Medulla oblongata (tissue), 1 donor: ENCODE data around the gene MCRIP1.

Experiments
- DNase-seq: peaks from one replicate; pipeline ENCODE4 v3.0.0-alpha.2; 2015; ENCODE audit errors: extremely low spot score

The MCRIP1 gene

DNA sequence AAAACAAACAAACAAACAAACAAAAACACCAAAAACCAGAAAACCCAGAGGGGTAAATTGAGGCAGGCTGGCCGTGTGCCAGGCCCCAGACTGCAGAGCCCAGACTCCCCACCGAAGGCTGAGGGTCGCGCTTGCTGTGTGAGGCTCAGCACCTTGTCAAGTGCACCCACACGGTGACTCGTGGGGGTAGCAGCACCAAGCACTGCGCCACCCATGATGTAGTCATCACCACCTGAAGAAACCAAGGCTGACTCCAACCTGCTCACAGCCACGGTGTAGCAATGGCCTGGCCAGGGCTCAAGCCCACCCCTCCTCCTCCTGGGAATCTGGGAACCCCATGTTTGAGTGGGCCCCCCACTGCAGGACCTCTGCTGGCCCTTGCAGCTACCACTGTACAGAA lies 11.9 kb downstream of the MCRIP1 start:
- no peak for DNase-seq

DNA sequence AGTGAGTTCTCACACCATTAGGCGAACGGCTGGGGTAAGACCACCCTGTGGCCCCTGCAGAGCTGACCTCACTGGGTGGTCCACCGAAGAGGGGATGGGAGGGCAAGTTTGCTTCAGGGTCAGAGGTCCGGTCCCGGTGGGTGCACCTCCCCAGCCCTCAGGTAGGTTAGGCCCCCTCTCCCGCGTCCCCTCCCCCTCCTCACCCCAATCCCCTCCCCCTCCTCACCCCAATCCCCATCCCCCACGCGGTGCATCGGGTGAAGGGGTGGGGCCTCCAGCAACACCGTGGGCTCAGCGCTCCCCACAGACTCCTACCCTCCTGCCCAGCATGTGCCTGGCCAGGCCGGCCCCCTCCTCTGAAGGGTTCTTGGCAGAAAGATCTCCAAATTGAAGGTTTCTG lies 13.4 kb downstream of the MCRIP1 start:
- DNase-seq, result no peak

DNA sequence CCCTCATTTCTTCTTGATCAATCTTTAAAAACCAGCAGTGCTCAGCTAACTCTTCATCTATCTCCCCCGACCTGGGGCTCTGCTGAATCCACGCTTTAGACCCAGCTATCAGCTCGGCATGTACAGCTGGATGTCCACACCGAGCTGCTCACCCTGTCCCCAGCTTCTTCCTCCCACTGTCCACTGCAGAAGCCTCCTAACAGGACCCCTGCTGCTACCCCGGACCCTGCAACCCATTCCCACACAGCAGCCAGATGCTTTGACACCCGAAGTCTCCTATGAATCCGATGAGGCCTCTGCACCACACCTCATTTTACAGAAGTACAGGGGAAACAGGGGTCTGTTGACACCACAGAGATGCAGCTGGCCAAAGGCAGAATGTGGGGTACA lies 15.3 kb downstream of the MCRIP1 start:
- DNase-seq, result no peak

DNA sequence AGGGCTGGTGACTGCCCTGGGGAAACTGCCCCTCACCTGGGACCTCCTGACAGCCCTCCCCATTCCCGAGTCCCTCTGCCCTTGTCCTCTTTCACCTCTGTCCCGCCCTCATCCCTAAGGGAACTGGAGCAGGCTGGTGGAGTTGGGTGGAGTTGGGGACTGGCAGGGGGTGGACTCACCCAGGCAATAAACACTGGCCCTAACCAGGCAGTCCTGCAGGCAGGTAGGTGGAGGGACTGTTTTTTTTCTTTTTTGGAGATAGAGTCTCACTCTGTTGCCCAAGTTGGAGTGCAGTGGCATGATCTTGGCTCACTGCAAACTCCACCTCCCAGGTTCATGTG lies 17.5 kb downstream of the MCRIP1 start:
- DNase-seq, result no peak

GRCh38 chr17:81814748-81815645 lies 18.1 kb downstream of the MCRIP1 start:
- no peak for DNase-seq

GRCh38 chr17:81813861-81814683 lies 19.0 kb downstream of the MCRIP1 start:
- DNase-seq, result no peak

DNA sequence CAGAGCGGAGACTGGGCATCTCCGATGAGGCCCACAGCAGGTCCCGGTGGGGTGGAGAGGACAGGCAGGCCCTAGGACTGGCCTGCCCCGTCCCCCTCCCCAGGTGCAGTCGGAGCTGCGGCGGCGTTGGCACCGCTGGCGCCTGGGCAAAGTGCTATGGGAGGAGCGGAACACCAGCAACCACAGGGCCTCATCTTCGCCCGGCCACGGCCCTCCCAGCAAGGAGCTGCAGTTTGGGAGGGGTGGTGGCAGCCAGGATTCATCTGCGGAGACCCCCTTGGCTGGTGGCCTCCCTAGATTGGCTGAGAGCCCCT lies 19.8 kb downstream of the MCRIP1 start:
- no peak for DNase-seq

DNA sequence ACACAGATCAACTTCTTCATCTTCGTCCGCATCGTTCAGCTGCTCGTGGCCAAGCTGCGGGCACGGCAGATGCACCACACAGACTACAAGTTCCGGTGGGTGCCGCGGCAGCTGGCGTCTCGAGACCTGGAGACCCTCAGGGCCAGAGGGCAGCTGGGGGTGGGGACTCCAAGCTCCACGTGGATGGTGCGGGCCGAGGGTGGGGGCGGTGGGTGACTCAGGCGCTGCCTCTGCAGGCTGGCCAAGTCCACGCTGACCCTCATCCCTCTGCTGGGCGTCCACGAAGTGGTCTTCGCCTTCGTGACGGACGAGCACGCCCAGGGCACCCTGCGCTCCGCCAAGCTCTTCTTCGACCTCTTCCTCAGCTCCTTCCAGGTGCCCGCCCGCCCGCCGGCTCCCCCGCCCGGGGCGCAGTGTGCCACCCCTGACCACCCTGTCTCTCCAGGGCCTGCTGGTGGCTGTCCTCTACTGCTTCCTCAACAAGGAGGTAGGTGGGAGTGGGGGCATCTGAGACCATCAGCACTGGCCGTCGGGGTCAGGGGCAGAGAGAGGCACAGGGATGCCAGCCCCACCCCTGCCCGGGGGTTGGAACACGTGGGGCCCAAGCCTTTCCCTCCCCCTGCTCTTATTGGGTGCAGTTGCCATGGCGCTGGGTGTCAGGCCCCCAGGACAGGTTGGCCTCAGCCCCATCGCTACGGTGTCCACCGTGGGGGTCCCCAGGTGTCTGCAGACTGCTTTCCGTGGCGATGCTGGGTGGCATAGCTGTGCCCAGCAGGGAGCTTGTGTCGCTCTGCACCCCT lies 20.3 kb downstream of the MCRIP1 start:
- no peak for DNase-seq

GRCh38 chr17:81811705-81812570 lies 21.2 kb downstream of the MCRIP1 start:
- DNase-seq, result no peak

GRCh38 chr17:81810892-81811704 lies 22.0 kb downstream of the MCRIP1 start:
- DNase-seq, result no peak

- DNase-seq, result no peak
These were observed 22.6 kb downstream of the MCRIP1 start for GRCh38 chr17:81810476-81810875.

DNA sequence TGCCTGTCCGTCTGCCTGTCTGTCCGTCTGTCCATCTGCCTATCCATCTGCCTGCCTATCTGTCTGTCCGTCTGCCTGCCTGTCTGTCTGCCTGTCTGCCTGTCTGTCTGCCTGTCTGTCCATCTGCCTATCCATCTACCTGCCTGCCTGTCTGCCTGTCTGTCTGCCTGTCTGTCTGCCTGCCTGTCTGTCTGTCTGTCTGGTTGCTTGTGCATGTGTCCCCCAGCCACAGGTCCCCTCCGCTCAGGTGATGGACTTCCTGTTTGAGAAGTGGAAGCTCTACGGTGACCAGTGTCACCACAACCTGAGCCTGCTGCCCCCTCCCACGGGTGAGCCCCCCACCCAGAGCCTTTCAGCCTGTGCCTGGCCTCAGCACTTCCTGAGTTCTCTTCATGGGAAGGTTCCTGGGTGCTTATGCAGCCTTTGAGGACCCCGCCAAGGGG lies 23.5 kb downstream of the MCRIP1 start:
- DNase-seq, result no peak

DNA sequence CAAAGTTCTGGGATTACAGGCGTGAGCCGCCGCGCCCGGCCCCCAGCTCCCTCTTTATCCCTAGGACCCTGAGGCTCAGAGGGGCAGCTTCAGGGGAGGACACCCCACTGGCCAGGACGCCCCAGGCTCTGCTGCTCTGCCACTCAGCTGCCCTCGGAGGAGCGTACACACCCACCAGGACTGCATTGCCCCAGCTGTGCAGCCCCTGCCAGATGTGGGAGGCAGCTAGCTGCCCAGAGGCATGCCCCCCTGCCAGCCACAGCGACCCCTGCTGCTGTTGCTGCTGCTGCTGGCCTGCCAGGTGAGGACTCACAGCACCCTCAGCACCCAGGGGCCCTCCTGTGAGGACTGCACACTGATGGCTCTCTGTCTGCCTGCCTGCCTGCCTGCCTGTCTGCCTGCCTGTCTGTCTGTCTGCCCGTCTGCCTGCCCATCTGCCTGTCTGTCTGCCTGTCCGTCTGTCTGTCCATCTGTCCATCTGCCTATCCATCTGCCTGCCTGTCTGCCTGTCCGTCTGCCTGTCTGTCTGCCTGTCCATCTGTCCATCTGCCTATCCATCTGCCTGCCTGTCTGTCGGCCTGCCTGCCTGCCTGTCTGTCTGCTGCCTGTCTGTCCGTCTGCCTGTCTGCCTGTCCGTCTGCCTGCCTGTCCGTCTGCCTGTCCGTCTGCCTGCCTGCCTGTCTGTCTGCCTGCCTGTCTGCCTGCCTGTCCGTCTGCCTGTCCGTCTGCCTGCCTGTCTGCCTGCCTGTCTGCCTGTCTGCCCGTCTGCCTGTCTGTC lies 24.1 kb downstream of the MCRIP1 start:
- DNase-seq, result no peak

DNA sequence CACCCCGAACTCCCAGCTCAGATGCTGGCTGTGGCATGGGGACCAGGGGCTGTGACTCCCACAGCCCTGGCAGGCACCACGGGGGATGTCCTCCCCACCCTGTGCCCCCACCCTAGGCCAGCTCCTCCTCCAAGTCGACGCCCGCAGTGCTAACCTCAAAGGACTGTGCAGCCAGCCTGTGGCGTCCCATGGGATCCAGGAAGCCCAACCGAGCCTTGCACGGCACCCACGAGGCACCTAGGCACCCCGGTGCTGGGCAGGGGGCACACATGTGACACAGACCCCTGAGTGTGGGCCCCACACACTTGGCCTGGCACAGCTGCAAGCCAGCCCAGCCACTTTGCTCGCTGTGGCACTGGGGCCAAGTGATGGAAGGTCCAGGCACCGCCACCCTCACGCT lies 25.3 kb downstream of the MCRIP1 start:
- DNase-seq, result no peak

- DNase-seq, result no peak
These were observed 25.8 kb downstream of the MCRIP1 start for GRCh38 chr17:81807210-81807719.

GRCh38 chr17:81806461-81807209 lies 26.5 kb downstream of the MCRIP1 start:
- no peak for DNase-seq

GRCh38 chr17:81805707-81806460 lies 27.2 kb downstream of the MCRIP1 start:
- no peak for DNase-seq
